Breast epithelium (tissue), 3 donors: ENCODE results near the gene ABHD4.
A peak's percentile ranks its signal among the peaks of the same experiment; 100 is the strongest.

Experiments
- CTCF ChIP-seq, 3 donors: fragments of 450-650 bp; IDR thresholded peaks; one replicate each; pipeline ENCODE4 v1.5.1; 2016 to 2017; ENCODE audit warnings: antibody characterized with exemption in 3 of 3, mild to moderate bottlenecking in 3 of 3, moderate library complexity in 3 of 3
- POLR2AphosphoS5 ChIP-seq, 3 donors: sonication (generic); formaldehyde crosslinking; IDR thresholded peaks; one replicate each; pipeline ENCODE4 v1.6.1; 2017; ENCODE audit warnings: antibody characterized with exemption in 3 of 3

GRCh38 chr14:22556990-22557623 lies 41.0 kb upstream of the ABHD4 start:
- TF ChIP-seq CTCF (IDR thresholded peaks at IDR 0.05) (peak; percentile 99 to 100 (median 100)), POLR2AphosphoS5 (IDR thresholded peaks at IDR 0.05) (peak in 2 of 3 donors; percentile 25 to 34)
